HG03135 (cell line): ENCODE data around the gene TXK.

Experiments used
- ATAC-seq: cut with Tn5 transposase; IDR thresholded peaks from one replicate; pipeline ENCODE4 v1.9.1; 2021; ENCODE audit warnings: mild to moderate bottlenecking, moderate library complexity; ENCODE audit not compliant: unreplicated experiment

TXK gene

GRCh38 chr4:48138511-48138910 is 4.5 kb upstream of the TXK start:
- no peak for ATAC-seq

- no peak for ATAC-seq
These were observed 3.8 kb upstream of the TXK start for GRCh38 chr4:48137846-48138245.

DNA sequence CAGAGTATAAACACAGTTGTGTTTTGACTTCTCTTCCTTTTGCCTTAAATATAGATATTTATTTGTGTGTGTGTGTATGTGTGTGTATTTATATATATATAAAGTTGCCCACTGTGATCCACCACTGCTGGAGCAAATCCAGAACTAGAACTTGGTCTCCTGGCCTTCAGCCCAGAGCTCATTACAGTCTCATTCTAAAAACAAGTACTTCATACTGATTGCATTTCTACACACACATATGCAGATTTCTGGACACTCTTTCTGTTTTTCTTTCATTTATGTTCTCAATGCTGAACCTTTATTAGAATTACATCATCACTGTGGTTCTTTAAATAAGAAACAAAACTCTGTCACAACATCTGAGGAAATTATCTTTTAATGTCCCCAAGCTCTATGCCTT is 381 bp downstream of the TXK start:
- ATAC-seq = no peak

- no peak for ATAC-seq
These were observed 2.3 kb downstream of the TXK start for GRCh38 chr4:48131736-48132135.

GRCh38 chr4:48130100-48130499 is 4.0 kb downstream of the TXK start:
- ATAC-seq = no peak

GRCh38 chr4:48129307-48130014 is 4.6 kb downstream of the TXK start:
- ATAC-seq = no peak

- peak; percentile 80 for ATAC-seq
These were observed 6.2 kb downstream of the TXK start for GRCh38 chr4:48127682-48128404.

- ATAC-seq = no peak
These were observed 6.8 kb downstream of the TXK start for GRCh38 chr4:48127231-48127630.

DNA sequence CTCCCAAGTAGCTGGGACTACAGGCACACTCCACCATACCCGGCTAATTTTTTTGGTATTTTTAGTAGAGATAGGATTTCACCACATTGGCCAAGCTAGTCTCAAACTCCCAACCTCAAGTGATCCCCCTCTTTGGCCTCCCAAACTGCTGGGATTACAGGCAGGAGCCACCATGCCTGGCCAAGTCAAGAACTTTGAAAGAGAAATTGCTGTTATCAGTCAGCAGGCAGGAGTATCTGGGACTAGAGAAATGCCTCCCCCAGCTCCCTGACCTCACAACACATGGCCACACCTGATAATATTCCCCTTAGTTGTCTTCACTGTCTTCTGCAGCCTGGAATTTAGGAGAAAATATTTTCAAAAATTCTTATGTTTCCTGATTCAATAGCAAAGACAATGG is 7.4 kb downstream of the TXK start:
- ATAC-seq = no peak

DNA sequence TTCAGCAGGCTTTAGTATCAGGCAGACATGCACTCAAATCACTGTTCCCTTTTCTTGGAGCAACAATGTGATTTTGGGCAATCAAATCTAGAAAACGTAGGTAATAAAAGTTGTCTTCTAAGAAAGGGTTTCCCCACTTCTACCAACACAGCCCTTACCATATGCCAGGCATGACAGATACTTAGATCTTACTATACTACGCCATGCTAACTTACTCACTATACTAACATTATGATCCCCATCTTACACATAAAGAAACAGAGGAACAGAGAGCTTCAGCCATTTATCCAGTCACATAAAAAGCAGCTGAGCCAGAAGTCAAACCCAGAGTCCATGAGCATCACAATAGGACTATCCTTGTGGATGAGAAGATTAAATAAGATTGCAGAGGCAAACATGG is 9.2 kb downstream of the TXK start:
- no peak for ATAC-seq

DNA sequence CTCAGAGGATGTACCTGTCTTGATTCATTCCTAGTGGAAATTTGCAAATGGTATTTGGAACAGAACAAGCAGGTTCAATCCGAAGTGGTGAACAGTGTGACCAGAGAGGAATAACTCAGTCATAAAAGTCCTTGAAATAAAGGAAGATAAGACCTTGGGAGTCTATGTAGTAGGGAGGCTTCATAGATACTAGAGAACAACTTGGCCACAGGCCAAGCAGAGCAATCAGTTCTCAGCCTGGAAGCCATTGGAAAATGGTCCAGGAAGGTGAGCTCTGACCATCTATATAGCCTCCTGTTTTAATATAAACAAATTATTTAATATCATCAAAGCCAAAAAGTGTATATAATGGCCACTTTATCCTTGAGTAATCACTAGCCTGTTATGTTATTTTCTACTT is 11.3 kb downstream of the TXK start:
- no peak for ATAC-seq

- no peak for ATAC-seq
These were observed 12.9 kb downstream of the TXK start for GRCh38 chr4:48121180-48121579.

GRCh38 chr4:48120132-48120531 is 13.9 kb downstream of the TXK start:
- no peak for ATAC-seq

DNA sequence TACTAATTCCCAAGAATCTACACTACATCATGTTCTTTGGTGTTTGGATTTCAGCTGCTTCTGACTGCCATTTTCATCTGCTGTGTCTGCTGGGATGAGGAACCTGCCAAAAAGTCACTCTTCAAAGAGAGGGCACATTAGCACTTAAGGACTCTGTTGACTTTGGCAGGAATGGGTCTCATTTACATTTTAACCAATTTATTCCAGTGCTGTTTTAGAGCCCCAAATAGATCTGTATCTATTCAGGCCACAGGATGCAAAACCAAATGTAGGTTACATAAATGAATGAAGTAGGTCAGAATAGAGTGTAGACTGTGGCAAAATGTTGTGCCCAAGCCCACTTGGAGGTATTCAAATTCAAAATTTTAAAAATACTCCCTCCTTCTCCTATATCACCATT is 14.4 kb downstream of the TXK start:
- ATAC-seq = no peak

GRCh38 chr4:48118081-48118480 is 16.0 kb downstream of the TXK start:
- ATAC-seq = no peak

DNA sequence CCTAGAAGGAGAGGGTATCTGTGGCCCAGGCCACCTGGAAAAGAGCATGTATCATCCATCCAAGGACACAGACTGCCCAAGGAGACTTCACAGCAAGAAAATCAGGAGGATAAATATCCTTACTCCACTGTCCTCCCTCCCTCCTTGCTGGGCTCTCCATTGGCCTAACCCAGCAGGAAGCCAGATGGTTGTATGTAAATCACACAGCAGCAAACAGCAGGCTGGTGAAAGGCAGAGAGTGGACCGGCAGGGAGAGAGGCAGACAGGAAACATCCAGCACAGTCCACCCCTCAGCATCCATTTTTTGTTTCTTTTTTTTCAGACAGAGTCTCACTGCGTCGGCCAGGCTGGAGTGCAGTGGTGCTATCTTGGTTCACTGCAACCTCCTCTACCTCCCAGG is 17.5 kb downstream of the TXK start:
- ATAC-seq = no peak

GRCh38 chr4:48114412-48114811 is 19.6 kb downstream of the TXK start:
- ATAC-seq = no peak

- no peak for ATAC-seq
These were observed 21.9 kb downstream of the TXK start for GRCh38 chr4:48112017-48112667.

GRCh38 chr4:48110452-48110978 is 23.5 kb downstream of the TXK start:
- ATAC-seq = no peak

GRCh38 chr4:48109413-48110263 is 24.4 kb downstream of the TXK start:
- ATAC-seq = peak; percentile 85
